CMK (cell line): ENCODE results near the gene SET.

Source experiments
- DNase-seq: peaks from one replicate; pipeline ENCODE4 v3.0.0-alpha.2; 2010; ENCODE audit warnings: low read depth

SET gene

DNA sequence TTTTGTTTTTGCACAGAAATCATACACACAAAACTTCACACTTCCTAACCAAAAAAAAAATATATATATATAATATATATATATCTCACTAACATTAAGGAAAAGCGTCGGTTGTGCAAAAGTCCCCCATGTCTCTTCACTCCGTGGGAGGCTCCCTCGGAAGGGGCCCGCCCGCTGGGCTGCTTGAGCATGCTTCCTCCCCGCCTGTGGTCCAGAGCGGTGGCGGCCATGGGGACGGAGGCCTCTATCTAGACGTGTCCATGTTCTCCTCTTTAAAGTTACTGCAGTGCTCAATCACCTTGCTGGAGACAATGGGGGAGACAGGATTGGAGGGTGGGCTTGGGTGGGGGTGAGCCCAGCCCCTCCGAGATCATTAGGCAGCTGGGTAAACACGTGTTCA is 42.1 kb downstream of the SET start:
- DNase-seq = no peak

DNA sequence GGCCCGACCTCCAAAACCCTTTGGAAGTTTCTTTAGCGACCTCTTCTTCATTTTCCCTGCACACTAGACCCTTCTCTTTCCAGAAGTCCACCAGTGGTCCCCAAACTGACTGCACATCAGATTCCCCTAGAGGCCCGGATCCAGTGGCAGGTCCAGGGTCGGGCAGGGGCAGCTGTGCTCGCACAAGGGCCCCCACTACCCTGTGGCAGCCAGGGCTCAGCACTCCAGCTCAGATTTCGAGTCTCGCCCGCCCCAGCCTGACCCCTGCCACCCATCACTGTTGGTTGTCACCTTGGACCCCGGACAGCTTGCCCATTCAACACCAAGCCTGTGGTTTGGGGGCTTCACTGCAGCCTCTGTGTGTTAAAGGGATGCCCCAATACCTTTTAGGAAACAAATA is 42.7 kb downstream of the SET start:
- DNase-seq = no peak

DNA sequence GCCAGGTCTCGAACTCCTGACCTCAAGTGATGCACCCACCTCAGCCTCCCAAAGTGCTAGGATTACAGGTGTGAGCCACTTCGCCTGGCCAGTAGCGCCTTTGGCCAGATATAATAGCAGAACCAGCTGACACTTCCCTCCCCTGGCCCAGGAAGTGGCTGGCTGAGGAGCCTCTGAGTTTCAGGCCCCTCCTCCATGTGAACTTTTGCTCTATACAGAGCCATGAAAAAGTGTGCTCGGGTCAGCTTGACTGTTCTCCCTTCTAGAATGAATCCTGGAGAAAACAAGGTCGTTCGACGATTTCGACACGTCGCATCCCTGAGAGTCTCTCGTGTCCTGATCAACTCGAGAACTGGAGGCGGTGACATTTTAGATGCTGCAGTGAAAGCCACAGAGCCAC is 43.6 kb downstream of the SET start:
- DNase-seq = no peak

DNA sequence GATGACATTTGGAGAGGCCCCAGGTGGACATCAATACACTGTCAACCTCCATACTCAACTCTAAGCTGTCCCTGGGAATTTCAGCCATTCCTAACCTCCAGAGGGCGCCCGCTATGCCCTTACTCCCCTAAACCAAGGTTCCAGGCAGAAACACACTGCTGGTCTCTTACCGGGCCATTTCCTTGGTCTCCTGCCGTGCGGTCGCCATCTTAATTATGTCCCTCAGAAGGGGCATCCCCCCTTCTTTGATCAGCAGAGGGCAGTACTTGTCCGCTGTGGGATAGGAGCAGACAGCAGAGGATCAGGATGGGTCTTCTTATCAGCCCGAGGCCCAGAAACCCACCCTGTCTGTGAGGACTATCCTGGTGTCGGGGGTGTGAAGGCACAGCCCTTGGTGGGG is 44.2 kb downstream of the SET start:
- no peak for DNase-seq

DNA sequence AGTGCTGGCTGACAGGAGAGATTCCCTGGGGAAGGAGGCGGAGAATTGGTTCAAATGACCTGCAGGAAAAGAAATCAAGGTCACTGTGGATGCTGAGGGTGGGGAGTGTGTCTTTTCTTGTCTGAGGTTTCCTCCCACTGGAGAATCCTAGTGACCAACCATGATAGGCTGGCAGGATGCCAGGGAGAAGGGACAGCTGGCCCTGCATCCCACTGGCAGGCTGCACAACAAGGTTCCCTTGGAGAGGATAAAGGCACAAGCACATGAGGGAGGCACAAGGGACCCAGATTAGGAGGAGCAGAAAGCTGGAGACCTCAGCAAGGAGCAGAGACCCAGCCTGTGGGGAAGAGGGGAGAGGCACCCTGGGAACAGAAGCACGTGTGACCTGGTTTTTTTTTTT is 46.4 kb downstream of the SET start:
- DNase-seq = no peak

DNA sequence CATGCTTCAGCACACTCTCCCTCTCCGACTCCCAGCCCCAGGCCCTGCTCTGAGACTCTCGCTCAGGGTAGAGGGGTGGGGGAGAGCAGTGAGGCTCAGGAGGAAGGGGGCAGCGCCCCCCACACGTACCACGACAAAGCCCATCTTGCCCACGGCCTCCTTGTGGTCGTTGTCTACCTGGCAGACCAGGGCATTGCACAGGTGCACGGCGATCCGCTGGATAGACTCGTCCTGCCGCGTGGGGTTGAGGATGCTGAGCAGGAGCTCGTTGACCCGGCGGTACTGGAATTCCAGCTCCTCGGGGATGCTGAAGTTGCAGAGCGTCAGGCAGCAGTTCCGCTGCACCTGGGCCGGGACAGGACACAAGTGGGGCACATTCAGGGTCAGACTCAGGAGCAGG is 53.4 kb downstream of the SET start:
- no peak for DNase-seq

DNA sequence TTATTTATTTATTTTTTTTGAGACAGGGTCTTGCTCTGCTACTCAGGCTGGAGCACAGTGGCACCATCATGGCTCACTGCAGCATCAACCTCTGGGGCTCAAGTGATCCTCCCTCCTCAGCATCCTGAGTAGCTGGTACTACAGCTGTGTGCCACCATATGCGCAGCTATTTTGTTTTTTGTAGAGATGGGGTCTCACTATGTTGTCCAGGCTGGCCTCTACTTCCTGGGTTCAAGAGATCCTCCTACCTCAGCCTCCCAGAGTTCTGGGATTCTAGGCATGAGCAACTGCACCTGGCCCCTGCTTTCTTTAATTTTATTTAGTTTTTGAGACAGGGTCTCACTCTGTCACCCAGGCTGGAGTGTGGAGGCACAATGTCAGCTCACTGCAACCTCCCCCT is 54.4 kb downstream of the SET start:
- no peak for DNase-seq
